Neural progenitor cell (in vitro differentiated cells): ENCODE results near the gene KRT35. TPM values are rescaled to one million over a fixed set of nuclear protein-coding genes. Genes with fewer than 3 reads are reported as not detected.

Experiments used
- DNase-seq: peaks from one replicate; pipeline ENCODE4 v3.0.0-alpha.2; 2016; ENCODE audit warnings: low spot score
- H2AFZ ChIP-seq: fragments of 200-600 bp; sonication (generic); replicated peaks from 2 replicates; pipeline ENCODE4 v1.6.1; 2016; ENCODE audit warnings: antibody characterized with exemption
- H3F3A ChIP-seq: fragments of 200-600 bp; sonication (generic); 2 replicates; pipeline ENCODE4 v1.6.1; 2016; ENCODE audit warnings: antibody characterized with exemption, low read depth
- H3K27ac ChIP-seq: fragments of 200-600 bp; sonication (generic); 2 replicates; pipeline ENCODE4 v1.5.1; 2016; ENCODE audit warnings: mild to moderate bottlenecking
- H3K27me3 ChIP-seq: fragments of 200-600 bp; sonication (generic); 2 replicates; pipeline ENCODE4 v1.6.1; 2016; ENCODE audit warnings: mild to moderate bottlenecking, moderate library complexity
- H3K36me3 ChIP-seq: fragments of 200-600 bp; sonication (generic); 2 replicates; pipeline ENCODE4 v1.5.1; 2016
- H3K4me1 ChIP-seq: fragments of 200-600 bp; sonication (generic); 2 replicates; pipeline ENCODE4 v1.6.1; 2016; ENCODE audit warnings: mixed run types
- H3K4me2 ChIP-seq: fragments of 200-600 bp; sonication (generic); 2 replicates; pipeline ENCODE4 v1.6.1; 2016
- H3K4me3 ChIP-seq: fragments of 200-600 bp; sonication (generic); 2 replicates; pipeline ENCODE4 v1.5.1; 2016
- H3K79me2 ChIP-seq: fragments of 200-600 bp; sonication (generic); 2 replicates; pipeline ENCODE4 v1.6.1; 2016; ENCODE audit warnings: low read depth
- H3K9ac ChIP-seq: fragments of 200-600 bp; sonication (generic); 2 replicates; pipeline ENCODE4 v1.6.1; 2016
- H3K9me3 ChIP-seq: fragments of 200-600 bp; sonication (generic); 2 replicates; pipeline ENCODE4 v1.5.1; 2016; ENCODE audit warnings: low read depth
- H4K20me1 ChIP-seq: fragments of 200-600 bp; sonication (generic); 2 replicates; pipeline ENCODE4 v1.6.1; 2016; ENCODE audit warnings: low read depth
- H3K27ac Mint-ChIP-seq: 3 replicates; pipeline ENCODE4 v1.8.0; 2021; ENCODE audit warnings: mixed read lengths
- H3K27me3 Mint-ChIP-seq: 2 replicates; pipeline ENCODE4 v1.8.0; 2022; ENCODE audit warnings: low read depth, mild to moderate bottlenecking, inconsistent platforms, moderate library complexity, mixed read lengths; ENCODE audit not compliant: insufficient read depth
- H3K36me3 Mint-ChIP-seq: 3 replicates; pipeline ENCODE4 v1.8.0; 2021; ENCODE audit warnings: mixed read lengths
- H3K4me1 Mint-ChIP-seq: 3 replicates; pipeline ENCODE4 v1.8.0; 2021; ENCODE audit warnings: mixed read lengths
- H3K4me3 Mint-ChIP-seq: 3 replicates; pipeline ENCODE4 v1.8.0; 2021; ENCODE audit warnings: mild to moderate bottlenecking, moderate library complexity, mixed read lengths
- H3K9me3 Mint-ChIP-seq: 3 replicates; pipeline ENCODE4 v1.8.0; 2020; ENCODE audit warnings: mixed read lengths
- CTCF ChIP-seq: fragments of 200-600 bp; sonication (generic); IDR thresholded peaks from 2 replicates; pipeline ENCODE4 v1.5.1; 2017; ENCODE audit warnings: antibody characterized with exemption, mild to moderate bottlenecking
- EZH2 ChIP-seq: fragments of 200-600 bp; sonication (generic); IDR thresholded peaks from 2 replicates; pipeline ENCODE4 v1.6.1; 2017; ENCODE audit warnings: antibody characterized with exemption, mild to moderate bottlenecking, moderate library complexity
- EZH2phosphoT487 ChIP-seq: fragments of 200-600 bp; sonication (generic); IDR thresholded peaks from 2 replicates; pipeline ENCODE4 v1.6.1; 2017; ENCODE audit warnings: antibody characterized with exemption
- total RNA-seq: library from RNA; depleted of rRNA; stranded (reverse); fragments of >200 nt; gene quantifications from 2 replicates; pipeline ENCODE4 v1.2.3, GENCODE V29; 2015; ENCODE audit warnings: low replicate concordance

Gene KRT35
- total RNA-seq, 1 donor from 2014 or later, result not detected

DNA sequence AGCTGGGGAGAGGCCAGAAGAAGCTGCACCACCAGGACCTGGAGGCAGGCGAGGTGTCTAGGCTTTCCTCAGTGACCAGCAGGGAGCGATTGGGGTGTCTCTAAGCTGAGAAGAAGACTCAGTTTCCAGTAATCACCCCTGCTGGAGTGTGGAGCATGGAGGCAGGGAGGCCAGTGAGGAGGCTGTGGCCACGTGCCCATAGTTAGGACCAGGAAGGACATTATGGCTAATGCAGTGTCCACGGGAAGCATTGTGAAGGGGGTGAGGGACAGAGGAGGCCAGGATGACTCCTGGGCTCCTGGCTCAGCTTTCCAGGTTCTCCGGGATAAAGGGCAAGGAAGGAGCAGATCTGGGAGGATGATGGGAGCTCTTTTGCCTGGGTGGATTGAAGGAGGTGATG, 18.8 kb upstream of the KRT35 start:
- Histone ChIP-seq H3K9ac (no peak overlapping the region), H3K36me3 (no peaks in the 10 kb centered on the region), H3K4me2 (no peak overlapping the region), H3K9me3 (no peaks in the 10 kb centered on the region), H3K79me2 (no peaks in the 10 kb centered on the region), H3K27me3 (no peaks in the 10 kb centered on the region), H2AFZ (no peak overlapping the region), H3F3A (no peaks in the 10 kb centered on the region), H3K4me3 (no peak overlapping the region), H4K20me1 (no peaks in the 10 kb centered on the region), H3K4me1 (peaks cover 8% of the 10 kb centered on the region), H3K27ac (no peak overlapping the region)
- TF ChIP-seq EZH2phosphoT487, result no peak
- no peak for TF ChIP-seq CTCF
- TF ChIP-seq EZH2, result no peak
- no peak overlapping the region for H3K27ac Mint-ChIP-seq
- H3K9me3 Mint-ChIP-seq, result no peaks in the 10 kb centered on the region
- peaks cover 8% of the 10 kb centered on the region for H3K27me3 Mint-ChIP-seq
- no peak for DNase-seq
- H3K4me1 Mint-ChIP-seq, result peaks cover 8% of the 10 kb centered on the region
- H3K4me3 Mint-ChIP-seq, result no peak overlapping the region
- H3K36me3 Mint-ChIP-seq, result no peaks in the 10 kb centered on the region

- DNase-seq, result no peak
- Mint-ChIP-seq H3K27me3 (peaks cover 5% of the 10 kb centered on the region), H3K4me1 (peaks cover 11% of the 10 kb centered on the region), H3K27ac (no peak overlapping the region), H3K9me3 (no peaks in the 10 kb centered on the region), H3K36me3 (no peaks in the 10 kb centered on the region), H3K4me3 (no peak overlapping the region)
- Histone ChIP-seq H3K79me2 (no peaks in the 10 kb centered on the region), H3K9ac (no peak overlapping the region), H4K20me1 (no peaks in the 10 kb centered on the region), H3K4me1 (peaks cover 8% of the 10 kb centered on the region), H3K4me3 (no peak overlapping the region), H2AFZ (no peak overlapping the region), H3K27ac (no peak overlapping the region), H3K4me2 (no peak overlapping the region), H3F3A (no peaks in the 10 kb centered on the region), H3K36me3 (no peaks in the 10 kb centered on the region), H3K9me3 (no peaks in the 10 kb centered on the region), H3K27me3 (no peaks in the 10 kb centered on the region)
- TF ChIP-seq EZH2 (no peak), EZH2phosphoT487 (no peak), CTCF (no peak)
These were observed 17.3 kb upstream of the KRT35 start for GRCh38 chr17:41498276-41498675.

DNA sequence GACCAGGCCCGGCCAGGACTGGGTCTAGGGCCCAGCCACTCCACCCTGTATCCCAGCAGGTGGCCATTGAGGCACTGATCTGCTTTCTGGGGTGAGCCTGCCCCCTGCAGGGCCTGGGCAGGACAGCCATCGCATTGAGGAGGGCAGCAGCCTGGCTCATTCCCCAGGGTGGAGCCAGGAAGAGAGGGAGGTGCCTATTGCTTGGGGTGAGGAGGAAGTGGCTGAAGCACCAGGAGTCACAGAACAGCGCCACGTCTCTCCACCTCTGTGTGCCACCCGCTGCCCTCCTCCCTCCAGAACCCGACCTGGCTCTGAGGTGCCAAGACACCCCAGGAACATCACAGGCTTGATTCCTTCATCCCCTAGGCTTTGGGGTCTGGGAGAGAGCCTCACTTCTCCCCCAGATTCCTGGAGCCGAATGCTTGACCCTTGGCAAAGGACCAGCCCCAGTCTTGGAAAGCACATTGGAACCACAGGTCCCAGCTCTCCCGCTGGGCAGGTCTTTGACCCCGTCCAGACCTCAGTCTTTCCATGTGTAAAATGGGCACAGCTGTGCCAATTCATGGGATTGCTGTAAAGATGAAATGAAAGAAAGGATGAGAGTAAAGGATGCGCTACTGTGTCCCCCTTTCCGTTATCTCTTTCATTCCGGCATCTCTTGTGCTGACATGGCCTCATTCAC, 16.0 kb upstream of the KRT35 start:
- Mint-ChIP-seq H3K27me3 (peaks cover 7% of the 10 kb centered on the region), H3K4me1 (peaks cover 19% of the 10 kb centered on the region), H3K27ac (no peak overlapping the region), H3K4me3 (no peak overlapping the region), H3K36me3 (no peaks in the 10 kb centered on the region), H3K9me3 (no peaks in the 10 kb centered on the region)
- Histone ChIP-seq H3K36me3 (no peaks in the 10 kb centered on the region), H3K9ac (no peak overlapping the region), H3K4me2 (no peak overlapping the region), H3F3A (no peaks in the 10 kb centered on the region), H3K27ac (no peak overlapping the region), H3K27me3 (no peaks in the 10 kb centered on the region), H3K9me3 (no peaks in the 10 kb centered on the region), H3K4me3 (no peak overlapping the region), H3K4me1 (peaks cover 8% of the 10 kb centered on the region), H4K20me1 (no peaks in the 10 kb centered on the region), H2AFZ (no peak overlapping the region), H3K79me2 (no peaks in the 10 kb centered on the region)
- peak; percentile 76 for DNase-seq
- TF ChIP-seq CTCF, result peak; percentile 59
- TF ChIP-seq EZH2, result no peak
